Measurements from ENCODE around the gene TSPYL2.

TSPYL2 gene

GRCh38 chrX:53078943-53079342 lies 3.2 kb upstream of the TSPYL2 start:
- Histone ChIP-seq H3K36me3 (ENCODE audit: insufficient read depth, low read length) (peaks cover 8% of the 10 kb centered on the region; the same call in 1 of the 2 replicates), H4K20me1 (ENCODE audit: insufficient read depth, low read length) (no peaks in the 10 kb centered on the region), H3K27me3 (ENCODE audit: insufficient read depth, low read length) (no peaks in the 10 kb centered on the region), H3K9me3 (ENCODE audit: low read length) (no peaks in the 10 kb centered on the region), H3K9me2 (ENCODE audit: low read depth, low read length) (no peaks in the 10 kb centered on the region), H3K4me1 (ENCODE audit: insufficient read depth, low read length, severe bottlenecking) (peaks cover 21% of the 10 kb centered on the region), H3K79me2 (ENCODE audit: insufficient read depth, low read length) (0 out of 2 replicates have a peak, but pooled peaks cover 3% of the 10 kb centered on the region), H3K4me2 (ENCODE audit: low read length) (no peak overlapping the region), H3K9ac (ENCODE audit: low read length) (no peak overlapping the region), H3K27ac (ENCODE audit: low read depth, low read length, poor library complexity, severe bottlenecking) (no peak overlapping the region), H2AFZ (ENCODE audit: low read length) (no peak overlapping the region), H3K4me3 (ENCODE audit: low read depth, low read length, poor library complexity, severe bottlenecking) (no peak overlapping the region), H3F3A (ENCODE audit: insufficient read depth, low read length) (no peaks in the 10 kb centered on the region)
- TF ChIP-seq, protein P1, sequence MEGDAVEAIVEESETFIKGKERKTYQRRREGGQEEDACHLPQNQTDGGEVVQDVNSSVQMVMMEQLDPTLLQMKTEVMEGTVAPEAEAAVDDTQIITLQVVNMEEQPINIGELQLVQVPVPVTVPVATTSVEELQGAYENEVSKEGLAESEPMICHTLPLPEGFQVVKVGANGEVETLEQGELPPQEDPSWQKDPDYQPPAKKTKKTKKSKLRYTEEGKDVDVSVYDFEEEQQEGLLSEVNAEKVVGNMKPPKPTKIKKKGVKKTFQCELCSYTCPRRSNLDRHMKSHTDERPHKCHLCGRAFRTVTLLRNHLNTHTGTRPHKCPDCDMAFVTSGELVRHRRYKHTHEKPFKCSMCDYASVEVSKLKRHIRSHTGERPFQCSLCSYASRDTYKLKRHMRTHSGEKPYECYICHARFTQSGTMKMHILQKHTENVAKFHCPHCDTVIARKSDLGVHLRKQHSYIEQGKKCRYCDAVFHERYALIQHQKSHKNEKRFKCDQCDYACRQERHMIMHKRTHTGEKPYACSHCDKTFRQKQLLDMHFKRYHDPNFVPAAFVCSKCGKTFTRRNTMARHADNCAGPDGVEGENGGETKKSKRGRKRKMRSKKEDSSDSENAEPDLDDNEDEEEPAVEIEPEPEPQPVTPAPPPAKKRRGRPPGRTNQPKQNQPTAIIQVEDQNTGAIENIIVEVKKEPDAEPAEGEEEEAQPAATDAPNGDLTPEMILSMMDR (IDR thresholded peaks at IDR 0.05; ENCODE audit: low read length), result no peak
- no peak for TF ChIP-seq EZH2 (IDR thresholded peaks at IDR 0.05; ENCODE audit: borderline replicate concordance, low read length)

DNA sequence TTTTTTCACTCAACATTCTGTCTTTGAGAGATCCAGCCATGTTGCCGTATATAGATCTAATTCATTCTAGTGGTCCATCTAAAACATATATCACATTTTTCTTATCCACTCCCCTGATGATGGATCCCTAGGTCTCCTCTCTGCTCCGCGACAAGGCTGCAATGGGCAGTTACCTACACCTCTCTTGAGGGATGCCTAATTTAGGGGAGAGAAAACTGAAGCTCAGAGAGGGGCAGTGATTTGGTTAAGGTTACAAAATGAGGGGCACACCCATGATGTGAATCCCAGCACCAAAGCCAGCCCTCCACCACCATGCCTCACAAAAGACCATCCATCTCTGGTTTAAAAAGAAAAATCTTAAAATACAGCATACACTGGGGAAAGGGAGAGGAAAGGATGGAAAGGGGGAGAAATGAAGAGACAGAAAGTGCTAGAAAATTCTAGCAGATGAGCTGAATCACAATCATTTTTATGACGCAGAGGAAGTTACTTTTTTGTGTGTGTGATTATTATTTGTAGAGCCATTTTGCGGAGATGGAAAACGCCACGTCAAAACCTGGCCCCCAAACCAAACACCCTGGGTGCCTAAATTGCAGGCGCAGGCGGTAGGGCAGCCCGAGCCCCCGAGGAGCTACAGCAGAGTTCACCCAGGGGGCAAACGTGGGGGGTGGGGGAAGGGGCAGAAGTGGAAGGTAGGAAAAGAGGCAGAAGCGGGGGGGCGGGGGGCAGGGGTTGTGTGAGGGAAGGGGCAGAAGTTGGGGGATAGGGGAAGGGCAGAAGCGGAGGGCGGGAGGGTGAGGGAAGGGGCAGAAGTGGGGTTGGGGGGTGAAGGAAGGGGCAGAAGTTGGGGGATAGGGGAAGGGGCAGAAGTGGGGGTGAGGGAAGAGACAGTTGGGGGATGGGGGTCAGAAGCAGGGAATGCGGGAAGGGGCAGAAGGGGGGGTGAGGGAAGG lies 1.3 kb upstream of the TSPYL2 start:
- H3K4me2 ChIP-seq (ENCODE audit: low read length), result peak overlapping the region; percentile 11
- peaks cover 30% of the 10 kb centered on the region for H3K4me1 ChIP-seq (ENCODE audit: insufficient read depth, low read length, severe bottlenecking)
- 0 out of 2 replicates have a peak, but pooled peaks cover 3% of the 10 kb centered on the region for H3K79me2 ChIP-seq (ENCODE audit: insufficient read depth, low read length)
- H4K20me1 ChIP-seq (ENCODE audit: insufficient read depth, low read length), result no peaks in the 10 kb centered on the region
- H2AFZ ChIP-seq (ENCODE audit: low read length), result no peak overlapping the region
- TF ChIP-seq EZH2 (IDR thresholded peaks at IDR 0.05; ENCODE audit: borderline replicate concordance, low read length), result no peak
- TF ChIP-seq, protein P1 (IDR thresholded peaks at IDR 0.05; ENCODE audit: low read length), result no peak
- H3K27me3 ChIP-seq (ENCODE audit: insufficient read depth, low read length), result no peaks in the 10 kb centered on the region
- no peak overlapping the region for H3K4me3 ChIP-seq (ENCODE audit: low read depth, low read length, poor library complexity, severe bottlenecking)
- H3K9ac ChIP-seq (ENCODE audit: low read length), result peak overlapping the region; percentile 43; the same call in 1 of the 2 replicates
- H3K9me3 ChIP-seq (ENCODE audit: low read length), result no peaks in the 10 kb centered on the region
- peak overlapping the region; percentile 76 for H3K27ac ChIP-seq (ENCODE audit: low read depth, low read length, poor library complexity, severe bottlenecking)
- H3K36me3 ChIP-seq (ENCODE audit: insufficient read depth, low read length), result peaks cover 28% of the 10 kb centered on the region
- H3F3A ChIP-seq (ENCODE audit: insufficient read depth, low read length), result no peaks in the 10 kb centered on the region
- no peaks in the 10 kb centered on the region for H3K9me2 ChIP-seq (ENCODE audit: low read depth, low read length)

- Histone ChIP-seq H3K79me2 (ENCODE audit: insufficient read depth, low read length) (0 out of 2 replicates have a peak, but pooled peaks cover 3% of the 10 kb centered on the region), H3K4me1 (ENCODE audit: insufficient read depth, low read length, severe bottlenecking) (peaks cover 41% of the 10 kb centered on the region), H3K4me3 (ENCODE audit: low read depth, low read length, poor library complexity, severe bottlenecking) (peak overlapping the region; percentile 96), H3K9ac (ENCODE audit: low read length) (peak overlapping the region; percentile 91), H3K27ac (ENCODE audit: low read depth, low read length, poor library complexity, severe bottlenecking) (peak overlapping the region; percentile 48), H3K27me3 (ENCODE audit: insufficient read depth, low read length) (no peaks in the 10 kb centered on the region), H3K9me3 (ENCODE audit: low read length) (no peaks in the 10 kb centered on the region), H3F3A (ENCODE audit: insufficient read depth, low read length) (no peaks in the 10 kb centered on the region), H3K4me2 (ENCODE audit: low read length) (peak overlapping the region; percentile 89), H3K9me2 (ENCODE audit: low read depth, low read length) (no peaks in the 10 kb centered on the region), H3K36me3 (ENCODE audit: insufficient read depth, low read length) (peaks cover 40% of the 10 kb centered on the region), H2AFZ (ENCODE audit: low read length) (no peak overlapping the region), H4K20me1 (ENCODE audit: insufficient read depth, low read length) (no peaks in the 10 kb centered on the region)
- no peak for TF ChIP-seq EZH2 (IDR thresholded peaks at IDR 0.05; ENCODE audit: borderline replicate concordance, low read length)
- TF ChIP-seq, protein P1 (IDR thresholded peaks at IDR 0.05; ENCODE audit: low read length), result no peak
Measured at GRCh38 chrX:53082773-53083616, 828 bp downstream of the TSPYL2 start.
